Islet of Langerhans (tissue), 1 donor: ENCODE results near the gene SCGB3A1.

Source experiments
- FAIRE-seq: peaks from one replicate; lab custom pipeline; 2011; peaks lifted over from hg19 to GRCh38; lab: Jason Lieb, UNC

The SCGB3A1 gene

GRCh38 chr5:180591311-180591887 lies at the start of gene SCGB3A1:
SCGB3A1 (minus strand) TSS chr5:180591499; CDS start chr5:180591462, 37 bp downstream.
- no peak for FAIRE-seq

GRCh38 chr5:180640611-180640860 lies 49.2 kb upstream of the SCGB3A1 start:
- FAIRE-seq = no peak

- FAIRE-seq = no peak
Measured at GRCh38 chr5:180639741-180640610, 48.7 kb upstream of the SCGB3A1 start.

- no peak for FAIRE-seq
Measured at GRCh38 chr5:180639287-180639686, 48.0 kb upstream of the SCGB3A1 start.

- no peak for FAIRE-seq
Measured at GRCh38 chr5:180637962-180638680, 46.8 kb upstream of the SCGB3A1 start.

GRCh38 chr5:180636403-180637075 lies 45.2 kb upstream of the SCGB3A1 start:
- FAIRE-seq = no peak

GRCh38 chr5:180636016-180636402 lies 44.7 kb upstream of the SCGB3A1 start:
- FAIRE-seq = no peak

GRCh38 chr5:180633283-180634177 lies 42.2 kb upstream of the SCGB3A1 start:
- FAIRE-seq = no peak

GRCh38 chr5:180632768-180633167 lies 41.5 kb upstream of the SCGB3A1 start:
- no peak for FAIRE-seq

GRCh38 chr5:180631549-180632383 lies 40.5 kb upstream of the SCGB3A1 start:
- FAIRE-seq = no peak

- FAIRE-seq = no peak
Measured at GRCh38 chr5:180630426-180630825, 39.1 kb upstream of the SCGB3A1 start.

GRCh38 chr5:180629831-180630382 lies 38.6 kb upstream of the SCGB3A1 start:
- no peak for FAIRE-seq

GRCh38 chr5:180628827-180629750 lies 37.8 kb upstream of the SCGB3A1 start:
- FAIRE-seq = no peak

- no peak for FAIRE-seq
Measured at GRCh38 chr5:180628211-180628610, 36.9 kb upstream of the SCGB3A1 start.

- FAIRE-seq = no peak
Measured at GRCh38 chr5:180627386-180628120, 36.3 kb upstream of the SCGB3A1 start.

GRCh38 chr5:180626661-180627385 lies 35.5 kb upstream of the SCGB3A1 start:
- no peak for FAIRE-seq

- no peak for FAIRE-seq
Measured at GRCh38 chr5:180625791-180626660, 34.7 kb upstream of the SCGB3A1 start.
